HepG2 (cell line): ENCODE measurements around the gene MBD3. TPM values are rescaled to one million over a fixed set of nuclear protein-coding genes. Genes with fewer than 3 reads are reported as not detected.

Experiments
- ARID4A ChIP-seq: sonication (generic); formaldehyde crosslinking; IDR thresholded peaks from 2 replicates; pipeline ENCODE4 v1.5.0; 2020; ENCODE audit warnings: mild to moderate bottlenecking, missing genetic modification reagents, borderline replicate concordance
- CSRNP1 ChIP-seq: sonication (generic); formaldehyde crosslinking; IDR thresholded peaks from 2 replicates; pipeline ENCODE4 v1.8.1; 2023; ENCODE audit warnings: mild to moderate bottlenecking, missing genetic modification reagents
- GTF2F1 ChIP-seq: fragments of 150-350 bp; IDR thresholded peaks from 2 replicates; pipeline ENCODE4 v1.6.1; 2014; ENCODE audit warnings: low read length
- KDM1A ChIP-seq: IDR thresholded peaks from 2 replicates; pipeline ENCODE4 v1.6.1; 2016; ENCODE audit warnings: missing compliant biosample characterization
- NKX3-1 ChIP-seq: sonication (generic); formaldehyde crosslinking; IDR thresholded peaks from 2 replicates; pipeline ENCODE4 v1.5.0; 2020; ENCODE audit warnings: missing genetic modification reagents
- PRDM10 ChIP-seq: sonication (generic); formaldehyde crosslinking; IDR thresholded peaks from 2 replicates; pipeline ENCODE4 v1.4.0; 2020; ENCODE audit warnings: low read depth, missing genetic modification reagents
- PREB ChIP-seq: sonication (generic); formaldehyde crosslinking; IDR thresholded peaks from 2 replicates; pipeline ENCODE4 v1.4.0; 2020; ENCODE audit warnings: missing genetic modification reagents
- RBM22 ChIP-seq: fragments of 200-400 bp; formaldehyde crosslinking; optimal IDR thresholded peaks from 2 replicates; pipeline ENCODE3; 2017; ENCODE audit warnings: mild to moderate bottlenecking, low read length, moderate library complexity
- SAP130 ChIP-seq: IDR thresholded peaks from 2 replicates; pipeline ENCODE4 v1.6.1; 2016; ENCODE audit warnings: low read depth
- SRSF4 ChIP-seq: fragments of 200-400 bp; formaldehyde crosslinking; IDR thresholded peaks from one replicate; pipeline ENCODE4 v1.6.1; 2018; ENCODE audit warnings: mild to moderate bottlenecking, low read depth, low read length, moderate library complexity; ENCODE audit not compliant: poor library complexity, severe bottlenecking
- U2AF2 ChIP-seq: fragments of 200-400 bp; formaldehyde crosslinking; IDR thresholded peaks from 2 replicates; pipeline ENCODE4 v1.6.1; 2017; ENCODE audit warnings: low read depth, mild to moderate bottlenecking, low read length
- ZNF142 ChIP-seq: sonication (generic); formaldehyde crosslinking; IDR thresholded peaks from 2 replicates; pipeline ENCODE4 v1.4.0; 2020; ENCODE audit warnings: missing genetic modification reagents
- ZNF605 ChIP-seq: sonication (generic); formaldehyde crosslinking; IDR thresholded peaks from 2 replicates; pipeline ENCODE4 v1.8.0; 2022; ENCODE audit warnings: mild to moderate bottlenecking, missing genetic modification reagents
- polyA plus RNA-seq, 8 experiments: library from polyadenylated mRNA; depleted of rRNA in 3 of 8; stranded (reverse) in 7 of 8; unstranded in 1 of 8; fragments of >200 nt; fragmentation: Illumina TruSeq in 4 of 8; extraction: Trizol in 4 of 8; gene quantifications; 2 replicates each; pipeline versions ENCODE4 v1.2.1 to v1.2.3, GENCODE V29; 2011 to 2016; ENCODE audit warnings: low read depth in 4 of 8, missing spikeins in 1 of 8, mixed read lengths in 1 of 8; ENCODE audit not compliant: insufficient read depth in 1 of 8
- total RNA-seq, 5 experiments: library from RNA; depleted of rRNA; stranded (reverse); fragments of >200 nt; fragmentation: Illumina TruSeq; extraction: Trizol; gene quantifications; 2 replicates each; pipeline ENCODE4 v1.2.3, GENCODE V29; 2016; ENCODE audit warnings: low read depth in 1 of 5

MBD3 gene
- total and polyA plus RNA-seq, 2 of the 13 experiments (the other 11 are each of a cell fraction or from before 2014, with no cell fraction given): 21.2 to 76.9 TPM

- no peak for TF ChIP-seq ZNF142
- TF ChIP-seq PREB: no peak
- no peak for TF ChIP-seq SRSF4
- 0 out of 2 replicates have a peak, but pooled peaks have one; percentile 66 for TF ChIP-seq ZNF605 (CRISPR knock-in tag)
- no peak for TF ChIP-seq GTF2F1
- TF ChIP-seq KDM1A (CRISPR knock-in tag): no peak
- TF ChIP-seq SAP130: peak; percentile 48
- no peak for TF ChIP-seq PRDM10 (CRISPR knock-in tag)
- peak; percentile 53 for TF ChIP-seq RBM22
- no peak for TF ChIP-seq NKX3-1 (CRISPR knock-in tag)
- TF ChIP-seq U2AF2: no peak
- no peak; the same call in 1 of the 2 replicates for TF ChIP-seq ARID4A (CRISPR knock-in tag)
- TF ChIP-seq CSRNP1 (CRISPR knock-in tag): no peak
Observed at GRCh38 chr19:1587872-1588271, 4.8 kb downstream of the MBD3 start (continued).
